Activated CD4-positive, alpha-beta T cell treated with anti-CD3 and anti-CD28 coated beads, Interleukin-2, amount 50 U/mL, for 16 hours (primary cell): Measurements from ENCODE around the gene FBLN2.
"Not testable (repeated sequence)": the region's sequence is repeated elsewhere in the genome, so short reads cannot be mapped to it uniquely, and the experiment has no call there.

Source experiments
- DNase-seq: peaks from one replicate; pipeline ENCODE4 v3.0.0-alpha.2; 2020

FBLN2 gene

GRCh38 chr3:13514639-13515435 is 34.1 kb upstream of the FBLN2 start:
- no peak for DNase-seq

GRCh38 chr3:13515786-13516759 is 32.9 kb upstream of the FBLN2 start:
- no peak for DNase-seq

GRCh38 chr3:13516760-13517135 is 32.2 kb upstream of the FBLN2 start:
- no peak for DNase-seq

- DNase-seq: no peak
Observed at GRCh38 chr3:13517253-13517977, 31.5 kb upstream of the FBLN2 start.

- DNase-seq: no peak
Observed at GRCh38 chr3:13518516-13518953, 30.4 kb upstream of the FBLN2 start.

- no peak for DNase-seq
Observed at GRCh38 chr3:13519006-13519791, 29.7 kb upstream of the FBLN2 start.

- DNase-seq: no peak
Observed at GRCh38 chr3:13520326-13520880, 28.5 kb upstream of the FBLN2 start.

- no peak for DNase-seq
Observed at GRCh38 chr3:13521309-13521708, 27.6 kb upstream of the FBLN2 start.

- DNase-seq: not testable (repeated sequence)
Observed at GRCh38 chr3:13521749-13522148, 27.2 kb upstream of the FBLN2 start.

- DNase-seq: no peak
Observed at GRCh38 chr3:13522236-13522635, 26.7 kb upstream of the FBLN2 start.

- no peak for DNase-seq
Observed at GRCh38 chr3:13524979-13525669, 23.8 kb upstream of the FBLN2 start.

- DNase-seq: no peak
Observed at GRCh38 chr3:13525827-13526625, 22.9 kb upstream of the FBLN2 start.

- DNase-seq: no peak
Observed at GRCh38 chr3:13526626-13526949, 22.3 kb upstream of the FBLN2 start.

GRCh38 chr3:13528217-13528867 is 20.6 kb upstream of the FBLN2 start:
- DNase-seq: no peak

GRCh38 chr3:13529196-13530112 is 19.5 kb upstream of the FBLN2 start:
- DNase-seq: no peak

GRCh38 chr3:13530241-13531009 is 18.5 kb upstream of the FBLN2 start:
- no peak for DNase-seq

GRCh38 chr3:13532085-13532484 is 16.8 kb upstream of the FBLN2 start:
- no peak for DNase-seq

GRCh38 chr3:13532631-13533030 is 16.3 kb upstream of the FBLN2 start:
- no peak for DNase-seq
